ENCODE measurements around the gene RAB35. TPM values are rescaled to one million over a fixed set of nuclear protein-coding genes. Genes with fewer than 3 reads are reported as not detected.
"Not testable (repeated sequence)": the region's sequence is repeated elsewhere in the genome, so short reads cannot be mapped to it uniquely, and the experiment has no call there.

Gene RAB35
- total RNA-seq, 1 donor from 2014 or later: 15.1 TPM

- H3K9me3 ChIP-seq (ENCODE audit: control insufficient read depth in 3 of 3, low read length in 3 of 3): no peaks in the 10 kb centered on the region
- H3K4me3 ChIP-seq (ENCODE audit: low read length in 3 of 3): no peak overlapping the region
- H3K36me3 ChIP-seq (ENCODE audit: control insufficient read depth in 3 of 3, insufficient read depth in 3 of 3, low read length in 3 of 3): no peaks in the 10 kb centered on the region
- H3K27ac ChIP-seq (ENCODE audit: low read depth, low read length): no peak overlapping the region
- no peaks in the 10 kb centered on the region for H3K4me1 ChIP-seq (ENCODE audit: control insufficient read depth in 3 of 3, insufficient read depth in 3 of 3, low read length in 3 of 3)
- H3K9ac ChIP-seq (ENCODE audit: low read depth in 1 of 3, low read length in 3 of 3): no peak overlapping the region
- no peaks in the 10 kb centered on the region for H3K27me3 ChIP-seq (ENCODE audit: control insufficient read depth in 3 of 3, insufficient read depth in 3 of 3, low read length in 3 of 3)
These were observed 61.1 kb downstream of the RAB35 start for GRCh38 chr12:120055231-120056000.

GRCh38 chr12:120054293-120054692 is 62.3 kb downstream of the RAB35 start:
- no peaks in the 10 kb centered on the region for H3K27me3 ChIP-seq (ENCODE audit: control insufficient read depth in 3 of 3, insufficient read depth in 3 of 3, low read length in 3 of 3)
- H3K36me3 ChIP-seq (ENCODE audit: control insufficient read depth in 3 of 3, insufficient read depth in 3 of 3, low read length in 3 of 3): no peaks in the 10 kb centered on the region
- H3K9ac ChIP-seq (ENCODE audit: low read depth in 1 of 3, low read length in 3 of 3): no peak overlapping the region
- no peaks in the 10 kb centered on the region for H3K4me1 ChIP-seq (ENCODE audit: control insufficient read depth in 3 of 3, insufficient read depth in 3 of 3, low read length in 3 of 3)
- no peaks in the 10 kb centered on the region for H3K9me3 ChIP-seq (ENCODE audit: control insufficient read depth in 3 of 3, low read length in 3 of 3)
- H3K4me3 ChIP-seq (ENCODE audit: low read length in 3 of 3): no peak overlapping the region
- no peak overlapping the region for H3K27ac ChIP-seq (ENCODE audit: low read depth, low read length)

- Histone ChIP-seq H3K4me3 (ENCODE audit: low read length in 3 of 3) (no peak overlapping the region), H3K36me3 (ENCODE audit: control insufficient read depth in 3 of 3, insufficient read depth in 3 of 3, low read length in 3 of 3) (no peaks in the 10 kb centered on the region), H3K9me3 (ENCODE audit: control insufficient read depth in 3 of 3, low read length in 3 of 3) (no peaks in the 10 kb centered on the region), H3K27me3 (ENCODE audit: control insufficient read depth in 3 of 3, insufficient read depth in 3 of 3, low read length in 3 of 3) (no peaks in the 10 kb centered on the region), H3K9ac (ENCODE audit: low read depth in 1 of 3, low read length in 3 of 3) (no peak overlapping the region), H3K27ac (ENCODE audit: low read depth, low read length) (no peak overlapping the region), H3K4me1 (ENCODE audit: control insufficient read depth in 3 of 3, insufficient read depth in 3 of 3, low read length in 3 of 3) (no peaks in the 10 kb centered on the region)
These were observed 65.0 kb downstream of the RAB35 start for GRCh38 chr12:120051535-120051934.

- Histone ChIP-seq H3K9me3 (ENCODE audit: control insufficient read depth in 3 of 3, low read length in 3 of 3) (no peaks in the 10 kb centered on the region), H3K27me3 (ENCODE audit: control insufficient read depth in 3 of 3, insufficient read depth in 3 of 3, low read length in 3 of 3) (no peaks in the 10 kb centered on the region), H3K27ac (ENCODE audit: low read depth, low read length) (no peak overlapping the region), H3K4me3 (ENCODE audit: low read length in 3 of 3) (no peak overlapping the region), H3K9ac (ENCODE audit: low read depth in 1 of 3, low read length in 3 of 3) (no peak overlapping the region), H3K4me1 (ENCODE audit: control insufficient read depth in 3 of 3, insufficient read depth in 3 of 3, low read length in 3 of 3) (no peaks in the 10 kb centered on the region), H3K36me3 (ENCODE audit: control insufficient read depth in 3 of 3, insufficient read depth in 3 of 3, low read length in 3 of 3) (no peaks in the 10 kb centered on the region)
These were observed 67.1 kb downstream of the RAB35 start for GRCh38 chr12:120049426-120049825.

- H3K4me3 ChIP-seq (ENCODE audit: low read length in 3 of 3): no peak overlapping the region
- H3K36me3 ChIP-seq (ENCODE audit: control insufficient read depth in 3 of 3, insufficient read depth in 3 of 3, low read length in 3 of 3): no peaks in the 10 kb centered on the region
- no peak overlapping the region for H3K9ac ChIP-seq (ENCODE audit: low read depth in 1 of 3, low read length in 3 of 3)
- no peaks in the 10 kb centered on the region for H3K27me3 ChIP-seq (ENCODE audit: control insufficient read depth in 3 of 3, insufficient read depth in 3 of 3, low read length in 3 of 3)
- H3K9me3 ChIP-seq (ENCODE audit: control insufficient read depth in 3 of 3, low read length in 3 of 3): no peaks in the 10 kb centered on the region
- H3K4me1 ChIP-seq (ENCODE audit: control insufficient read depth in 3 of 3, insufficient read depth in 3 of 3, low read length in 3 of 3): no peaks in the 10 kb centered on the region
- H3K27ac ChIP-seq (ENCODE audit: low read depth, low read length): no peak overlapping the region
These were observed 68.3 kb downstream of the RAB35 start for GRCh38 chr12:120048263-120048662.

- H3K9me3 ChIP-seq (ENCODE audit: control insufficient read depth in 3 of 3, low read length in 3 of 3): no peaks in the 10 kb centered on the region
- H3K4me3 ChIP-seq (ENCODE audit: low read length in 3 of 3): no peak overlapping the region
- no peaks in the 10 kb centered on the region for H3K4me1 ChIP-seq (ENCODE audit: control insufficient read depth in 3 of 3, insufficient read depth in 3 of 3, low read length in 3 of 3)
- H3K27ac ChIP-seq (ENCODE audit: low read depth, low read length): no peak overlapping the region
- H3K9ac ChIP-seq (ENCODE audit: low read depth in 1 of 3, low read length in 3 of 3): no peak overlapping the region
- no peaks in the 10 kb centered on the region for H3K36me3 ChIP-seq (ENCODE audit: control insufficient read depth in 3 of 3, insufficient read depth in 3 of 3, low read length in 3 of 3)
- H3K27me3 ChIP-seq (ENCODE audit: control insufficient read depth in 3 of 3, insufficient read depth in 3 of 3, low read length in 3 of 3): no peaks in the 10 kb centered on the region
These were observed 69.5 kb downstream of the RAB35 start for GRCh38 chr12:120047072-120047471.

- not testable (repeated sequence) for H3K4me1 ChIP-seq (ENCODE audit: control insufficient read depth in 3 of 3, insufficient read depth in 3 of 3, low read length in 3 of 3); H3K9me3 ChIP-seq (ENCODE audit: control insufficient read depth in 3 of 3, low read length in 3 of 3); H3K27me3 ChIP-seq (ENCODE audit: control insufficient read depth in 3 of 3, insufficient read depth in 3 of 3, low read length in 3 of 3); H3K36me3 ChIP-seq (ENCODE audit: control insufficient read depth in 3 of 3, insufficient read depth in 3 of 3, low read length in 3 of 3); H3K4me3 ChIP-seq (ENCODE audit: low read length in 3 of 3); H3K27ac ChIP-seq (ENCODE audit: low read depth, low read length); H3K9ac ChIP-seq (ENCODE audit: low read depth in 1 of 3, low read length in 3 of 3)
These were observed 71.2 kb downstream of the RAB35 start for GRCh38 chr12:120045367-120045766.

Small RNAs within 50 kb of the gene (small RNA-seq; reads per million reads assigned to genes)
- not detected for gene AC004812.1
- gene MIR4498: not detected

Other genes starting within 250 kb of the RAB35 start
- gene CIT, start 239.4 kb downstream of the RAB35 start, total RNA-seq: 6.8 TPM
- gene BICDL1, start 127.5 kb downstream of the RAB35 start, total RNA-seq: 1.0 TPM
- gene GCN1, start 78.0 kb upstream of the RAB35 start, total RNA-seq: 87.2 TPM
- gene RPLP0, start 84.4 kb upstream of the RAB35 start, total RNA-seq: 2,458 TPM
- 20.9 TPM for gene PXN, start 149.0 kb upstream of the RAB35 start, total RNA-seq
- under 0.01 TPM for gene RNU4-2, start 175.2 kb upstream of the RAB35 start, total RNA-seq
- gene RNU4-1, start 176.5 kb upstream of the RAB35 start, total RNA-seq: under 0.01 TPM
- gene SIRT4, start 185.6 kb upstream of the RAB35 start, total RNA-seq: 3.7 TPM
- gene PLA2G1B, start 211.0 kb upstream of the RAB35 start, total RNA-seq: not detected

Measured in skeletal muscle tissue (tissue), 5 donors.